A549 (cell line): ENCODE data around the gene OR5H6.

Experiments used
- EHF ChIP-seq: fragments of 250-450 bp; sonication (Bioruptor Pico); IDR thresholded peaks from 2 replicates; pipeline ENCODE4 v1.5.0; 2020; ENCODE audit warnings: mild to moderate bottlenecking
- EP300 ChIP-seq, 2 experiments: fragments of >200 bp; sonication (Bioruptor Twin); formaldehyde crosslinking; IDR thresholded peaks; 2 replicates in 1 of 2; 3 replicates in 1 of 2; pipeline ENCODE4 v1.6.1; 2016 to 2017
- ESRRA ChIP-seq: fragments of 150-350 bp; IDR thresholded peaks from 2 replicates; pipeline ENCODE4 v1.6.1; 2014; ENCODE audit warnings: mild to moderate bottlenecking, low read length, borderline replicate concordance
- NR3C1 ChIP-seq: fragments of >200 bp; sonication (Bioruptor Twin); formaldehyde crosslinking; IDR thresholded peaks from 3 replicates; pipeline ENCODE4 v1.6.1; 2017
- PHF8 ChIP-seq: fragments of 200-600 bp; sonication (generic); IDR thresholded peaks from 2 replicates; pipeline ENCODE4 v1.6.1; 2016; ENCODE audit warnings: low read depth, mild to moderate bottlenecking, antibody characterized with exemption, moderate library complexity, borderline replicate concordance
- POLR2A ChIP-seq: IDR thresholded peaks from 2 replicates; pipeline ENCODE4 v1.6.1; 2012; ENCODE audit warnings: mild to moderate bottlenecking, low read length
- SREBF2 ChIP-seq: fragments of 450-650 bp; IDR thresholded peaks from 2 replicates; pipeline ENCODE4 v1.6.1; 2014; ENCODE audit warnings: mild to moderate bottlenecking, moderate library complexity
- ZC3H11A ChIP-seq: fragments of 450-650 bp; IDR thresholded peaks from 2 replicates; pipeline ENCODE4 v1.6.1; 2014; ENCODE audit warnings: antibody characterized with exemption, mild to moderate bottlenecking
- TF ChIP-seq, protein P1 (sequence below): fragments of >200 bp; sonication (Bioruptor Twin); formaldehyde crosslinking; IDR thresholded peaks from 3 replicates; pipeline ENCODE4 v1.5.1; 2016

DNA sequence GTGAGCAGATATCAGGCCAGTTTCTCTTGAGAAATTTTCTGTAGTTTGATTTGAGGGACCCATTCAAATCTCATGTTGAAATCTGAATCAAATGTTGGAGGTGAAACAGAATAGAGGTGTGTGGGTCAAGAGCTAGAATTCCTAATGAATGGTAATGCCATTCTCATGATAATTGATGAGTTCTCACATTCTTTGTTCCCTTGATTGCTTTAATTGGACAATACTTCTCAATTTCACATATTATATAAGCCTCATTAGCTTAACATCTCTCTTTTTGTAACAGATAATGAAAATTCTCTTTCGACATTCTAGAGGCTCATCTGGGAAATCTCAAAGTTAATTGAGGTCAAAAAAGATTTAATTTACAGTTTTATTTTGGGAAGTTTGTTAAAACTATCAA is 21.9 kb upstream of the OR5H6 start:
- TF ChIP-seq, protein P1, sequence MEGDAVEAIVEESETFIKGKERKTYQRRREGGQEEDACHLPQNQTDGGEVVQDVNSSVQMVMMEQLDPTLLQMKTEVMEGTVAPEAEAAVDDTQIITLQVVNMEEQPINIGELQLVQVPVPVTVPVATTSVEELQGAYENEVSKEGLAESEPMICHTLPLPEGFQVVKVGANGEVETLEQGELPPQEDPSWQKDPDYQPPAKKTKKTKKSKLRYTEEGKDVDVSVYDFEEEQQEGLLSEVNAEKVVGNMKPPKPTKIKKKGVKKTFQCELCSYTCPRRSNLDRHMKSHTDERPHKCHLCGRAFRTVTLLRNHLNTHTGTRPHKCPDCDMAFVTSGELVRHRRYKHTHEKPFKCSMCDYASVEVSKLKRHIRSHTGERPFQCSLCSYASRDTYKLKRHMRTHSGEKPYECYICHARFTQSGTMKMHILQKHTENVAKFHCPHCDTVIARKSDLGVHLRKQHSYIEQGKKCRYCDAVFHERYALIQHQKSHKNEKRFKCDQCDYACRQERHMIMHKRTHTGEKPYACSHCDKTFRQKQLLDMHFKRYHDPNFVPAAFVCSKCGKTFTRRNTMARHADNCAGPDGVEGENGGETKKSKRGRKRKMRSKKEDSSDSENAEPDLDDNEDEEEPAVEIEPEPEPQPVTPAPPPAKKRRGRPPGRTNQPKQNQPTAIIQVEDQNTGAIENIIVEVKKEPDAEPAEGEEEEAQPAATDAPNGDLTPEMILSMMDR: no peak
- TF ChIP-seq EP300 (IDR thresholded peaks at IDR 0.05) (no peak), ZC3H11A (no peak), SREBF2 (no peak), POLR2A (no peak), PHF8 (no peak), ESRRA (no peak), NR3C1 (no peak), EHF (CRISPR knock-in tag) (no peak)
